Glomerular visceral epithelial cell (primary cell): ENCODE results near the gene RRP1B.

Experiments
- DNase-seq: peaks from one replicate; pipeline ENCODE4 v3.0.0-alpha.2; 2016; ENCODE audit errors: extremely low spot score

The RRP1B gene

GRCh38 chr21:43721206-43721605 lies 61.8 kb downstream of the RRP1B start:
- DNase-seq, result no peak

DNA sequence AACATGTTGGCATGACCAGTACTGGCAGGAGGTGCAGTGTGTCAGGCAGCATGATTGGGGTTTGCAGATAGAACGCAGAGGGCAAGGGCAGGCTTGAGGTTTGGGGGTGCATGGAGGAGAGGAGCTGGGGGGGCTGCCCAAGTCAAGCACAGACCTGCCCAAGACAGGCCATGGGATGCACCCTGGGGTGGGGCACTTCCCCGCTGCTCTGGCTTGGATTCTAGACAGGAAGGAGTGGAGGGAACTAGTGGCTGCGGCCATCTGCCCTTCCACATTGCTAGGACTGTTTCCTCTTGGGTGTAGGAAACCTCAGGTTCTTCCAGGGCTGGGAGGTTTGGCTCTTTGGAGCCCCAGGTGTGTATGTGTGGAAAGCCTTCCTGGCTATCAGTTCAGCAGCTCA lies 62.6 kb downstream of the RRP1B start:
- no peak for DNase-seq

GRCh38 chr21:43723648-43724047 lies 64.3 kb downstream of the RRP1B start:
- no peak for DNase-seq

DNA sequence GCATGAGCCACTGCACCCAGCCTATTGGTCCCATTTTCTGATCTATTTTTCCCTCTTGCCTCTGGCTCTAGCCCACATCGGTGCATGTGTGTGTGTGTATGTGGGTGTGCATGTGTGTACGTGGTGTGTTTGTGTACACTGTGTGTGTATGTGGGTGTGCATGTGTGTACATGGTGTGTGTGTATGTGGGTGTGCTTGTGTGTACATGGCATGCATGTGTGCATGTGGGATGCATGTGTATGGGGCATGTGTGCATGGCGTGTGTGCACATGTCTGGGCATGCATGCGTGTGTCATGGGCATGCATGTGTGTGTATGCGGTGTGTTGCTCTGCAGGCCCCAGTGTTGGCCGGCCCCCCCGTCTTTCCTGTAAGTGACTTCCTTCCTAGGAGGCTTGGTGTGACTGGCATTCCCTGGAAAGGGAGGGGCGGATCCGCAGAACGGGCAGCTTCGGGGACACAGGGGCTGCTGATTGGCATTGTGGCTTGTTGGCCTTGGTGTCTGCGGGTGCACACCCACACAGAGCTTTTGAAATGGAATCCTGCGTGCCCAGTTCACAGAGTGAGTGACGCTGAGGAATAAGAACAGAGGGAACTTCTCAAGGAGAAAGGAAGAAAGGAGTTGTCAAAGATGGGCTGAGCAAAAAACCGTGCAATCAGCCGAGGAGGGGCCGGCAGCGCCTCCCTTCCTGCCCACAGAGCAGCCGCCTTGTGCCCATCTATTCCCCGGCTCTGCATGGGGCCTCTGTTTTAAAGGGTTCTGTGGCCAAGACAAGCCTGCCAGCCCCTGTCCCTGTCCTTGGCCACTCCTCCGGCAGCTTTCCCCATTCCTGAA lies 67.5 kb downstream of the RRP1B start:
- peak; percentile 42 for DNase-seq

- DNase-seq, result peak; percentile 77
Observed at GRCh38 chr21:43727519-43728153, 68.3 kb downstream of the RRP1B start.

- no peak for DNase-seq
Observed at GRCh38 chr21:43728154-43728466, 68.8 kb downstream of the RRP1B start.

GRCh38 chr21:43728467-43729390 lies 69.4 kb downstream of the RRP1B start:
- peak; percentile 99 for DNase-seq

DNA sequence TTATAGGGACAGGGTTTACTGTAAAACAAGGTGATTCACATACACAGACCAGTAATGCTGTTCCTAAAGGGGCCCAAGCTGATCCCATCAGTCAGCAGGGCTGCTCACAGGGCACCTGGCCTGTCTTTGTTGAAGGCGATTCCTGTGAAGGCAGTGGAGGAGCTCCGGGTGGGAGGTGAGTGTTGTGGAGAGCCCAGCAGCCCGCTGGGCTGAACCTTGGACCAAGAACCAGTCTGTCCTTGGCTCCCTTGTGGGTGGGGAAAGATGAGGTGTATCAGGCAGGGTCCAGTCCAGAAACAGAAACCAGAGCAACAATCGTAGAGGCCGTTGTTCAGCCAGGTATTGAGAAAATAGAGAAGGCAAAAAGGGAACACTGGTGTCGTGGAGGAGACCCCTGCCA lies 72.1 kb downstream of the RRP1B start:
- no peak for DNase-seq

DNA sequence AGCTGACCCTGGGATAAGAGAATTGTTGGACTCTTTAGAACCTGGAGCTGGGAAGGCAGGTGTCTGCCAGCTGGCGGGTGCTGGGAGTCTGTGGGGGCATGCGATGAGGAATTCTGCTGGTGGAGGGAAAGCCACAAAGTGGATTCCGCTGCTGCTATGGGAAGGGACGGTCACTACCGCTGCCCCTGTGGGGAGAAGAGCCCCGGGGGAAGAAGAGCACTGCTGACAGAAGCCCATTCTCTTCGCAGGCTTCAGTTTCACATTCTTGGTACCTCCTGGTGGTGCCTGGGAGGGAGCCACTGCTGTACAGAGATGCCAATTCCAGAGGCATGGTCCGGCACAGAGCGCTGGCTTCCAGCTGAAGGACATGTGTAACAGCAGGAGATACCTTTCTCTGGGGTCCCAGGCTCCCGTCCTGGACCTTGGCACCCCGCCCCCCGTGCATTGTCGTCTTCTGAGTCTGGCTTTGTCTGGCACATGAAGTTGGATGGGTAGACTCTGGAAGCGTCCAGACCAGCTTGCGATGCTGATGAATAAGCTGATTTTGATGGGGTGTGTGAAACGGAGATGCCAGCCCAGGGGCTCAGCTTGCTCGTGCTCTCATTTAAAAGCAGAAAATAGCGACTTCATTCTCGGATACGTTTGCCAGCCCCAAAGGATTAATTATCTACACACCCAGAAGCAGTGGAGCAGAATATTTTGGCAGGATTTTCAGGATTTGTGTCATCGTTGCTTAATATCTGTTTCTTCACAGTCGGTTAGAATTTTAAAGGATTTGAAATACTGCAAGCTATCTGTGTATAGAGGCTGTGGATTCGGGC lies 72.7 kb downstream of the RRP1B start:
- peak; percentile 83 for DNase-seq

GRCh38 chr21:43733060-43733459 lies 73.7 kb downstream of the RRP1B start:
- no peak for DNase-seq

GRCh38 chr21:43733529-43734071 lies 74.2 kb downstream of the RRP1B start:
- peak; percentile 82 for DNase-seq

- peak; percentile 64 for DNase-seq
Observed at GRCh38 chr21:43734131-43734927, 75.0 kb downstream of the RRP1B start.

GRCh38 chr21:43734928-43735229 lies 75.5 kb downstream of the RRP1B start:
- DNase-seq, result peak; percentile 89

DNA sequence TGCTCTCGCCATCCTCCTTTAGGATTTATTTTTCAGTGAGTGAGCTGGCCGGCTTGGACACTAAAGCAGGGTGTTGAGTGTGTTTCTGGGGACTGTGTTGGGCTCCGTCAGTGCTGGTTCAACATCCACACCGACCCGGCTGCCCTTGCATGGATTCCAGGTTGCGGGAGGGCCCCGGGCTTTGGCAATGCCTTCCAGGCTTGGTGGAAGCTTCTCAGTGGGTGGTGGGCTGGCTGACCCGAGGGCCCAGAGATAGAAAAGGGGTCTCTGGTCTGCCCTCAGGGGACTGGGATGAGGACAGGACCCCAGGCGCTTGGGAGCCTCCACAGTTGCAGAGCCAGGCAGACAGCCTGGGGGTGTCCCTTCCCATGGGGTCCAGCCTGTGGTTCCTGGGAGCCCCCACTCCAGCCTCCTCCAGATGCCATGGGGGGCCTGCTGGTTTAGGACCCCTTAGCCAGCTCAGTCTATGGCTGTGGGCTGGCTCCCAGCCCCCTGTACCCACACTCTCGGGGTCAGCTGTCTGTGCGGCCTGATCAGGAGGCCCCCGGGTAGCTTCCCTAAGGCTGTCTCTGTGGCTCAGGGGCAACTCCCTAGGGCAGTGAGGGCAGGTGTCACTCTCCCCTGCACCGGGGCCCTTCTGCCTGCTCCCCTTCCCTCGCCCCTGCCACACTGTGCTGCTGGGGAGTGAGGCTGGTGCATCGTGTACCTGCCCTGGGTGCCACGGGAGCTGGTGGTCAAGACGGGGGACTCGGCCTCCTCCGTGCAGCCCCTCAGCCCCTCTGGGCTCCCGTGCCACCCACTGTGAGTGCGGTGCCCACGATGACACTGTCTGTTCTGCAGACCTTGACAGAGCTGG lies 76.1 kb downstream of the RRP1B start:
- no peak for DNase-seq

GRCh38 chr21:43736224-43736883 lies 77.0 kb downstream of the RRP1B start:
- peak; percentile 59 for DNase-seq

DNA sequence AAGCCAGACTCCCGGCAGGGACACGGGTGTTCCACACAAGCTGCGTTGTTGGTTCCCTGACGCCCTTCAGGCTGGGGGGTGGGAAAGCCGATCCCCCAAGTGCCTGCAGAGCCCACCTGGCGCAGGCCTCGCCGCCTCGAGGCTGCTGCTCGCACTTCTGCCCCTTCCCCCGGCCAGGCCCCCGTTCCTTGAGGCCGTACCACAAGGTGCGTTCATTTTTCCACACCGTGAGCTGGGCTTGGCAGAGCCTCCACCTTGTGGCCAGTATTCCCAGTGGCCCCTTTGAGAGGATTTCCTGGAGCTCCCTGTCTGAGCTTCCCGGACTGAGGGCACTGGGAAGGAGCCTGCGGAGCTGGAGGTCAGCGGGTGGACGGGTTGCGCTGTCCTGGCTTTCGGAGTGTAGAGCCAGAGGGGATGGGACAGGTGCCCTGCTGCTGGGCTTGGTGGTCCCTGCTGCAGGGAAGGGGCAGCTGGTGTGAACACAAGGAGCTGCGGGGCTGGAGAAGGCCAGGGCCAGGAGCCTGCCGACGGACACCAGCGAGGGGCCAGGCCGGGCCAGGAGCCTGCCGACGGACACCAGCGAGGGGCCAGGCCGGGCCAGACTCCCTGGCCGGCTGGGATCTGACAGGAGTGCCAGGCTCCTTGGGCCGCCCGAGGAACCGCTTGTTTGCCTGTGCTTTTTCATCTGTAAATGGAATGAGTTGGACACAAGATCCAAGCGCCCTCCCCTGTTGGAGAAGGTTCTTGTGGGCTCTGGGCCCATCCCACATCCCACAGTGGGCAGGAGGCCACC lies 78.0 kb downstream of the RRP1B start:
- no peak for DNase-seq

DNA sequence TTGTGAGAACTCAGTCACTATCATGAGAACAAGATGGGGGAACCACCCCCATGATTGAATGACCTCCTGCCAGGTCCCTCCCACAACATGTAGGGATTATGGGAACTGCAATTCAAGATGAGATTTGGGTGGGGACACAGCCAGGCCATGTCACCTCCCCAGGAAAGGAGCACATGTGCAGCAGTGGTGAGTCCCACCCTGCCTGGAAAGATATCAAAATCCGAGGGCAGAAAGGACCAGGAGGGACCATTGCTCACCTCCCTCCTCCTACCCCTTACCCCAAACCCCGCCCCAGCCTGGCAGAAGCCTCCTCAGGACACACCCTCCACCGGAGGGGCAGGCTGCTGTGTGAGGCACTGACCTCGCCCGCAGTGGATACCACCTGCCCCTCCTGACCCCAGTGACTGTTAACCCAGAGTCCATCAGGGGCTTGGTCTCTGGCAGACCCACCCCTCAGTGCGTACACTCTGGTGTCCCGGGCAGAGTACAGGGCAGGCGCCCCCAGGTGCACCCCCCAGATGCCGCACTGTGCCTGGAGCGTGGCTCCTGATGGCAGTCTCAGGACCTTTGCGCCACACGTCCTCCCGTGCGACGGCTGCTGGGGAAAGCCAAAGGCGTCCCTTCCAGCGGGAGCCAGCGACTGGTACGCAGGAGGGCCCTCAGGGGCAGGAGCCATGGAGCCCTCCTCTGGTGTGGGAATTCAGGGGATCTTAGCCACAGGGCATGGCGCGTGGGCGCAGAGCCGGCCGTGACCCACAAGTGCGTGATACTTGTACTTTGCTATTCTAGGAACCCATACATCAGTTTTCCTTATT lies 80.5 kb downstream of the RRP1B start:
- no peak for DNase-seq
